Choroid plexus epithelial cell (primary cell): ENCODE results near the gene MAN2B2.

Experiments
- DNase-seq: peaks from one replicate; pipeline ENCODE4 v3.0.0-alpha.2; 2010; ENCODE audit warnings: low read depth
- H3K4me3 ChIP-seq: 2 replicates; pipeline ENCODE4 v1.5.1; 2011; ENCODE audit warnings: low read depth, mild to moderate bottlenecking, control low read depth, low read length, moderate library complexity
- TF ChIP-seq, protein P1 (sequence below): conservative IDR thresholded peaks from 2 replicates; pipeline ENCODE4 v1.5.1; 2011; ENCODE audit warnings: low read depth, mild to moderate bottlenecking, control low read depth, inconsistent platforms, low read length, moderate library complexity

The MAN2B2 gene

DNA sequence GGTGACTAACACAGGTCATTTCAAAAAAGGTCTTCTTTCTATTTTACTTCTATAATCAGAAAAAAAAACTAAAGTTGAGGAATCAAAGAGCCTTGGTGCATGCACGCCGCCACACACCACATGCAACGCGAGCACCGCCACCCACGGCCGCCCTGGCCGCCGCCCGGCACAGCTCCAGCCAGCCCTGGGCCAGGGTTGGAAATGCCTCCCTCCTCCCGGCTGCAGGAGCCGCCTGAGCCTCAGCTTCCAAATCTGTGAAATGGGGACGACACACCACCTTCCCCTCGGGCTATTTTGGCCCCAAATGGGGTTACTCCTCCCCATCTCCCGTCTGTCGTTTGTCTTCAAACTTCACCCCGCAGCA is 39.7 kb upstream of the MAN2B2 start:
- H3K4me3 ChIP-seq = no peak overlapping the region
- TF ChIP-seq, protein P1, sequence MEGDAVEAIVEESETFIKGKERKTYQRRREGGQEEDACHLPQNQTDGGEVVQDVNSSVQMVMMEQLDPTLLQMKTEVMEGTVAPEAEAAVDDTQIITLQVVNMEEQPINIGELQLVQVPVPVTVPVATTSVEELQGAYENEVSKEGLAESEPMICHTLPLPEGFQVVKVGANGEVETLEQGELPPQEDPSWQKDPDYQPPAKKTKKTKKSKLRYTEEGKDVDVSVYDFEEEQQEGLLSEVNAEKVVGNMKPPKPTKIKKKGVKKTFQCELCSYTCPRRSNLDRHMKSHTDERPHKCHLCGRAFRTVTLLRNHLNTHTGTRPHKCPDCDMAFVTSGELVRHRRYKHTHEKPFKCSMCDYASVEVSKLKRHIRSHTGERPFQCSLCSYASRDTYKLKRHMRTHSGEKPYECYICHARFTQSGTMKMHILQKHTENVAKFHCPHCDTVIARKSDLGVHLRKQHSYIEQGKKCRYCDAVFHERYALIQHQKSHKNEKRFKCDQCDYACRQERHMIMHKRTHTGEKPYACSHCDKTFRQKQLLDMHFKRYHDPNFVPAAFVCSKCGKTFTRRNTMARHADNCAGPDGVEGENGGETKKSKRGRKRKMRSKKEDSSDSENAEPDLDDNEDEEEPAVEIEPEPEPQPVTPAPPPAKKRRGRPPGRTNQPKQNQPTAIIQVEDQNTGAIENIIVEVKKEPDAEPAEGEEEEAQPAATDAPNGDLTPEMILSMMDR = no peak

DNA sequence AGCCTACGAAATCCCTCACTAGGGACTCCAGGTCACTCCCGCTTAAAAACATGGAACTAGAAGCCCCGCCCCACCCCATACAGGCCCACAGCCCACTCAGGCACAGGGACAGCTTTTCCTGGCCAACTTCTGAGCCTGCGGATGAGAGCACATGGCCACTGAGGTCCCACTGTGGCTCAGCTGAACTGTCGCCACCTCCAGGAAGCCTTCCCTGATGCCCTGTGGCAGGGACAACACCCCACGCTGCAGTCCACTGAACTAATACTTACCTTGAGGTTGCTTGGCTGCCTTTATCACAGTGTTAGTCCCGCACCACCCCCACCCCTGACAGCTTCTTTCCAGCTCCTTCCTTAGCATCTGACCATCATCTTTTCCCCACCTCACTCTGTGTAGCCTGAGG is 39.3 kb upstream of the MAN2B2 start:
- TF ChIP-seq, protein P1 = no peak
- no peak for DNase-seq
- no peak overlapping the region for H3K4me3 ChIP-seq

More for the DNA sequence above, 39.7 kb upstream of the MAN2B2 start:
- DNase-seq = no peak

DNA sequence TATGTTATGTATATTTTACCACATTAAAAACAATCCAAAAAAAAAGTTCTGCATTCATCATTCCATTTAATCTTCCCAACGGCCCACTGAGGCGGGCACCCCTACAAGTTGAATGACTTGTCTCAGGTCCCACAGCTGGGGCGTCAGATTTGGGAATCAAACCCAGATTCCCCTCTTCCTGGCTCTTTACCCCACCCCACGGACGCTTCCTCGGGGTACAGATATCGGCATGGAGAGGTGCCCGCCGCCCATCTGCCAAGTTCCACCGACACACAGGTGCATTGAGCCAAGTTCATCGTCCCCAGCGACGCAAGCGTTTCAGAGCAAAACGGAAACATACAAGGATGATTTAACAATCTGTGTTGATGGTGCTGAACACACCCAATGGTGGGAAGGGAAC is 36.9 kb upstream of the MAN2B2 start:
- no peak for DNase-seq
- TF ChIP-seq, protein P1 = no peak
- no peak overlapping the region for H3K4me3 ChIP-seq

DNA sequence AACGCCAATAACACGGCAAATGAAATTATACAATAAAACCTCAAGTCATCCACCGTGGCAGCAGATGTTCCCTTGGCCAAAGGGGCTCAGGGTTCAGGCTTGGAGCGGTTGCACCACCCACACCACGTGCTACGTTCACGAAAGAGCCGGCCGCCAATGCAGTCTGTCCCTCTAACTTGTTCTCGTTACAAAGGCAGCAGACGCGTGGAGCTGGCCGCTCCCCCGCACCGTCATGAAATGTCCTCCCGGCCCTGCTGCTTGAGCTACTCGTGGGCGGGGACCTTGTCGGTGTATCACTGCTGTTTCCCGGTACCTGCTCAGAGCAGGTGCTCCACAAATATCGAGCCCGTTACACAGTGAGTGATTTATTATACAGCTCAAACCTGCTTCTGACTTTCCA is 36.4 kb upstream of the MAN2B2 start:
- DNase-seq = no peak
- H3K4me3 ChIP-seq = no peak overlapping the region
- TF ChIP-seq, protein P1 = no peak

DNA sequence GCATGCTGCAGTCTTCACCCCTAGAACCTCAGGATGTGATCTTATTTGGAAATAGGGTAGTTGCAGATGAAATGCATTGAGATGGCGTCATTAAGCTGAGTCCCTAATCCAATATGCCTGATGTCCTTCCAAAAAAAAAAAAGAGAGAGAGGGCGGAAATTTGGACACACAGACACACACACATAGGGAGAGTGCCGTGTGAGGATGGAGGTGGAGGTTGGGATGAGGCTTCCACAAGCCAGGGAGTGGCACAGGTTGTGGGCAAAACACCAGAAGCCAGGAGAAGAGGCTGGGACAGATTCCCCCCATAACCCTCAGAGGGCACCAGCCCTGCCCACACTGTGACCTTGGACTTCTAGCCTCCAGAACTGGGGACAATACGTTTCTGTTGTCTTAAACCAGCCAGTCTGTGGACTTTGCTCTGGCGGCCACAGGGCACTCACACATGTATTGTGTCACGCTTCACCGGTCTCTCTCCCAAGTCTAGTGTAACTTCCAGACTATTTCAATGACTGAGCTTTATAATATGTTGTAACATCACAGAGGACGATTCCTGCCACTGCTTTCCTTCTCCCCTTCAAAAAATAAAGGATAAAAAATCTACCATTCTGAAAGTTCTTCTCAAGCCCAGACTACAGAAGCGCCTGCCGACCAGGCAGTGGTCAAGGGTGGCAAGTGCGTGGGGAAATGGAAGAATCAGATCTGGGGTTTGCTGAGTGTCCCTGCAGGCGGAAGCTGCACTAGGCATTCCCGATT is 35.8 kb upstream of the MAN2B2 start:
- no peak for DNase-seq
- no peak overlapping the region for H3K4me3 ChIP-seq
- TF ChIP-seq, protein P1 = no peak

DNA sequence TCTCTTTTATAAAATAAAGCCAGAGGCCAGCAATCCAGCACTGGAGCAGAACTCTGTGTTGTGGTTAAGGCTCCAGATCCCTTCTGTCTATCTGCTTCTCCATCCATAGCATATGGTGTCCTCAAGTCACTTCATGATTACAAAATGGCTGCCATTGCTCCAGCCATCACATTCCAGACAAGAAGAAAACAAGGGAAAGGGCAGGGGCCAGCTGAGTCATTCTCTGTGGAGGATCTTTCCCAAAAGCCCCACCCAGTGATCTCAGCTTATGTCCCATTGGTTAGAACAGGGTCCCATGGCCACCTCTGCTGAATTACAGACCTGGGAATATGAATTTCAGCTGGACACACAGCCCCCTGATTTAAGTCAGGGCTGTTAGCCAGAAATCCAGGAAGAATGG is 34.1 kb upstream of the MAN2B2 start:
- TF ChIP-seq, protein P1 = no peak
- H3K4me3 ChIP-seq = no peak overlapping the region
- no peak for DNase-seq

DNA sequence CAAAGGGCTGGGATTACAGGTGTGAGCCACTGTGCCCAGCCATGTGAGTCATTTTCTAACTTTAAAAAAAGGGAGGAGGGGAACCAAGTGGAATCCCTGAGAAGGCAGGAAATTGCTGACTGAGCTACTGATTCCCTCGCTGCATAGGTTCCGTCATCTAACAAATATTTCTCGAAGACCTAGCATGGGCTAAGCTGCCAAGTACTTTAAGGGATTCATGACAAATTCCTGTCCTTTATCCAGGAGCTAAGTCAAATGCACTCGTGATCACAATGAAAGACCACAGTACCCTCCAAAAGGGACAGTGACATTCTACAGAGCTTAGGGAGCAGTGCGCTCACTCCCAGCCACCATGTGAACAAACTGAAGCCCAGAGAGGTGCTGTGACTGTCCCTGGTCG is 33.2 kb upstream of the MAN2B2 start:
- DNase-seq = no peak
- TF ChIP-seq, protein P1 = no peak

More for the DNA sequence above, 33.2 kb upstream of the MAN2B2 start:
- no peak overlapping the region for H3K4me3 ChIP-seq
